Mesendoderm (in vitro differentiated cells): Measurements from ENCODE around the gene GLI3.

Source experiments
- DNase-seq: peaks from one replicate; pipeline ENCODE4 v3.0.0; 2013
- H2AK5ac ChIP-seq: 2 replicates; pipeline ENCODE4 v1.6.1; 2013; ENCODE audit warnings: low read length, inconsistent platforms
- H2BK120ac ChIP-seq: 2 replicates; pipeline ENCODE4 v1.6.1; 2013; ENCODE audit warnings: low read depth, mild to moderate bottlenecking, low read length, moderate library complexity, mixed read lengths
- H2BK15ac ChIP-seq: replicated peaks from 2 replicates; pipeline ENCODE4 v1.6.1; 2013; ENCODE audit warnings: low read depth, mild to moderate bottlenecking, moderate library complexity
- H2BK5ac ChIP-seq: 2 replicates; pipeline ENCODE4 v1.6.1; 2013; ENCODE audit warnings: low read length, inconsistent platforms
- H3K18ac ChIP-seq: 2 replicates; pipeline ENCODE4 v1.6.1; 2013; ENCODE audit warnings: mild to moderate bottlenecking, low read length, mixed read lengths
- H3K23ac ChIP-seq: one replicate; pipeline ENCODE4 v1.6.1; 2013; ENCODE audit warnings: low read length
- H3K27ac ChIP-seq: 2 replicates; pipeline ENCODE4 v1.5.1; 2013; ENCODE audit warnings: low read depth, mild to moderate bottlenecking, inconsistent platforms, low read length, moderate library complexity
- H3K27me3 ChIP-seq: 2 replicates; pipeline ENCODE4 v1.6.1; 2013; ENCODE audit warnings: low read length, control low read depth, mild to moderate bottlenecking, inconsistent platforms; ENCODE audit not compliant: insufficient read depth, poor library complexity
- H3K36me3 ChIP-seq: 2 replicates; pipeline ENCODE4 v1.6.1; 2013; ENCODE audit warnings: low read length, inconsistent platforms; ENCODE audit not compliant: control insufficient read depth, insufficient read depth
- H3K4ac ChIP-seq: one replicate; pipeline ENCODE4 v1.6.1; 2013; ENCODE audit warnings: low read depth, mild to moderate bottlenecking, low read length, moderate library complexity
- H3K4me1 ChIP-seq: 2 replicates; pipeline ENCODE4 v1.6.1; 2013; ENCODE audit warnings: low read depth, low read length, inconsistent platforms; ENCODE audit not compliant: control insufficient read depth
- H3K4me2 ChIP-seq: 2 replicates; pipeline ENCODE4 v1.6.1; 2013; ENCODE audit warnings: low read length
- H3K4me3 ChIP-seq: 2 replicates; pipeline ENCODE4 v1.5.1; 2013; ENCODE audit warnings: mild to moderate bottlenecking, low read length
- H3K56ac ChIP-seq: one replicate; pipeline ENCODE4 v1.6.1; 2013; ENCODE audit warnings: low read length
- H3K79me1 ChIP-seq: 2 replicates; pipeline ENCODE4 v1.6.1; 2013; ENCODE audit warnings: low read length, inconsistent platforms
- H3K79me2 ChIP-seq: 2 replicates; pipeline ENCODE4 v1.6.1; 2013; ENCODE audit warnings: mild to moderate bottlenecking, low read length; ENCODE audit not compliant: control insufficient read depth, insufficient read depth
- H3K9ac ChIP-seq: 2 replicates; pipeline ENCODE4 v1.6.1; 2013; ENCODE audit warnings: low read length, inconsistent platforms
- H4K5ac ChIP-seq: one replicate; pipeline ENCODE4 v1.6.1; 2013; ENCODE audit warnings: low read length
- H4K8ac ChIP-seq: one replicate; pipeline ENCODE4 v1.6.1; 2013; ENCODE audit warnings: low read depth, mild to moderate bottlenecking, control low read depth, low read length, moderate library complexity
- WGBS: extraction: QIAGEN DNeasy Blood & Tissue Kit; methylation state at CpG from one replicate; pipeline ENCODE4 v1.1.7; 2013; ENCODE audit warnings: low lambda C conversion rate, missing lambda C conversion rate; ENCODE audit not compliant: insufficient coverage; ENCODE audit errors: extremely low coverage; 5-methylcytosine and 5-hydroxymethylcytosine counted together

Gene GLI3

GRCh38 chr7:42241424-42241823 is 4.4 kb upstream of the GLI3 start:
- WGBS = no CpG with 5 or more reads among the region's 6 CpGs
- H3K36me3 ChIP-seq = no peaks in the 10 kb centered on the region
- no peak overlapping the region for H4K5ac ChIP-seq

DNA sequence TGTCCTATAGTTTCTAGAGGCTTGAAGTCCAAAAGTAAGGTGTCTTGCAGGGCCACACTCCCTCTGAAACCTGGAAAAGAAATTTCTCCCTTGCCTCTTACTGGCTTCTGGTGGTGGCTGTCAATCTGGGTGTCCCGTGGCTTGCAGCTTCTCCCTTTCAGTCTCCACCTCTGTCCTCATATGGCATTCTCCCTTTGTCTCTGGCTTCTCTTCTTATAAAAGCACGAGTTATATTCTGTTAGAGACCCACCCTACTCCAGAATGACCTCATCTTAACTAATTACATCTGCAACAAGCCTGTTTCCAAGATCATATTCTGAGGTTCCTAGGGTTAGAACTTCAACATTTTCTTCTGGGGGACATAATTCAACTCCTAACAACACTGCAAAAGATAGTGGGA is 3.4 kb upstream of the GLI3 start:
- Histone ChIP-seq H2BK5ac (no peak overlapping the region), H3K9ac (no peak overlapping the region), H2BK120ac (no peak overlapping the region), H3K79me2 (no peaks in the 10 kb centered on the region), H3K4me3 (no peak overlapping the region), H2AK5ac (no peak overlapping the region), H3K56ac (no peak overlapping the region), H3K4me2 (no peak overlapping the region), H3K23ac (no peak overlapping the region), H3K27ac (no peak overlapping the region), H3K36me3 (no peaks in the 10 kb centered on the region), H4K8ac (no peak overlapping the region), H4K5ac (no peak overlapping the region), H3K4me1 (no peaks in the 10 kb centered on the region), H3K18ac (no peak overlapping the region), H3K27me3 (peaks cover 4% of the 10 kb centered on the region), H2BK15ac (no peak overlapping the region), H3K79me1 (no peaks in the 10 kb centered on the region), H3K4ac (no peak overlapping the region)
- no peak for DNase-seq
- no CpG with 5 or more reads among the region's 2 CpGs for WGBS

More at GRCh38 chr7:42241424-42241823, 4.4 kb upstream of the GLI3 start:
- H3K27ac ChIP-seq = no peak overlapping the region
- H2BK120ac ChIP-seq = no peak overlapping the region
- H3K4me3 ChIP-seq = no peak overlapping the region
- H3K18ac ChIP-seq = no peak overlapping the region
- H3K79me2 ChIP-seq = no peaks in the 10 kb centered on the region
- H3K27me3 ChIP-seq = peaks cover 4% of the 10 kb centered on the region
- no peak overlapping the region for H2BK15ac ChIP-seq
- no peak overlapping the region for H3K4me2 ChIP-seq
- no peak overlapping the region for H4K8ac ChIP-seq
- no peak overlapping the region for H2BK5ac ChIP-seq
- no peak overlapping the region for H3K9ac ChIP-seq
- no peak for DNase-seq
- no peak overlapping the region for H2AK5ac ChIP-seq
- H3K56ac ChIP-seq = no peak overlapping the region
- no peak overlapping the region for H3K23ac ChIP-seq
- H3K4me1 ChIP-seq = no peaks in the 10 kb centered on the region
- H3K79me1 ChIP-seq = no peaks in the 10 kb centered on the region
- H3K4ac ChIP-seq = no peak overlapping the region

- Histone ChIP-seq H3K27ac (no peak overlapping the region), H3K4me3 (no peak overlapping the region), H3K4me1 (no peaks in the 10 kb centered on the region), H3K9ac (peak overlapping the region; percentile 68), H3K56ac (peak overlapping the region; percentile 27), H3K79me1 (no peaks in the 10 kb centered on the region), H3K36me3 (no peaks in the 10 kb centered on the region), H2BK120ac (no peak overlapping the region), H3K79me2 (no peaks in the 10 kb centered on the region), H2AK5ac (no peak overlapping the region), H3K4ac (no peak overlapping the region), H3K18ac (no peak overlapping the region), H2BK5ac (no peak overlapping the region), H3K27me3 (peaks cover 4% of the 10 kb centered on the region), H4K8ac (no peak overlapping the region), H4K5ac (no peak overlapping the region), H2BK15ac (no peak overlapping the region), H3K4me2 (peak overlapping the region; percentile 84), H3K23ac (no peak overlapping the region)
- WGBS = no CpG with 5 or more reads among the region's 15 CpGs
- peak; percentile 73 for DNase-seq
Observed at GRCh38 chr7:42238709-42239366, 1.8 kb upstream of the GLI3 start.

DNA sequence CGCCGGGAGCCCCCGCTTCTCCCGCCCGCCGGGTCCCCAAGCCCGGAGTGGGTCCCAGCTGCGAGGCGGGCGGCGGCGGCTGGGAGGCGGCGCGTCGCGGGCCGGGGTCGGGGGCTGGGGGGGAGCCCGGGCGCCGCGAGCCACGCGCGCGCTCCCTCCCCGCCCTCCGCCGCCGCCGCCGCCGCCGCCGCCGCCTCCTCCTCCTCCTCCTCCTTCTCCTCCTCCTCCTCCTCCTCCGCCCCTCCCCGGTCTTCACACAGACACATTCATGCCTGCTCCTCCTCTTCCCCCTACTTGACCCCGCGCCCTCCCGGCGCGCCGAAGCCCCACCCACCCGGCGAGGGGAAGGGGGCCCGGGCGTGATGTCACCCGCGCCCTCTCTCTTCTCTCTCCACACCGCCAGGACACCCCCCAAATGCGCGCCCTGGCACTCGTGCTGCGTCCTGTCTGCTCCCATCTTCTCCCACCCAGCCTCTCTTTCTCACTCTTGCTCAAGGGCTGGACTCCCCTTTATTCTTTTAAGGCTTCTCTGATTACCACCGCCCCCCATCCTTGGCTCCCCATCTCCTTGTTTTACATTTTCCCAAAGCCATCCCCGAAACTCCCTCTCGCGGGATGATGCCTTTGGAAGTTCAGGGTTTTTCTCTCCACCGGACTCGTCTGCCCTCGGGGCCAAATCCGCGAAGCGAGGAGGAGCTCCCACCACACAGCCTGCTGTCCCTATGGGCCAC is 967 bp upstream of the GLI3 start:
- WGBS = no CpG with 5 or more reads among the region's 66 CpGs
- Histone ChIP-seq H3K79me2 (no peaks in the 10 kb centered on the region), H3K27me3 (peaks cover 4% of the 10 kb centered on the region), H3K4me3 (peak overlapping the region; percentile 76), H2BK5ac (no peak overlapping the region), H2BK120ac (no peak overlapping the region), H3K4me2 (peak overlapping the region; percentile 84), H3K79me1 (no peaks in the 10 kb centered on the region), H2AK5ac (no peak overlapping the region), H3K23ac (no peak overlapping the region), H4K8ac (no peak overlapping the region), H3K9ac (peak overlapping the region; percentile 68), H3K36me3 (no peaks in the 10 kb centered on the region), H2BK15ac (no peak overlapping the region), H3K4me1 (no peaks in the 10 kb centered on the region), H4K5ac (no peak overlapping the region), H3K18ac (peak overlapping the region; percentile 98), H3K56ac (peak overlapping the region; percentile 84), H3K4ac (no peak overlapping the region), H3K27ac (peak overlapping the region; percentile 94)
- DNase-seq = peak; percentile 71

- peak overlapping the region; percentile 37 for H3K9ac ChIP-seq
- H3K4me3 ChIP-seq = peak overlapping the region; percentile 76
- H3K18ac ChIP-seq = peak overlapping the region; percentile 51
- peak overlapping the region; percentile 94 for H3K27ac ChIP-seq
- peak; percentile 77 for DNase-seq
- H3K4ac ChIP-seq = no peak overlapping the region
- H2AK5ac ChIP-seq = no peak overlapping the region
- H3K79me2 ChIP-seq = no peaks in the 10 kb centered on the region
- H2BK120ac ChIP-seq = no peak overlapping the region
- H3K36me3 ChIP-seq = no peaks in the 10 kb centered on the region
- no peaks in the 10 kb centered on the region for H3K4me1 ChIP-seq
- H4K5ac ChIP-seq = no peak overlapping the region
- peaks cover 4% of the 10 kb centered on the region for H3K27me3 ChIP-seq
- H3K4me2 ChIP-seq = peak overlapping the region; percentile 49
- no peak overlapping the region for H2BK5ac ChIP-seq
- H2BK15ac ChIP-seq = no peak overlapping the region
- no peak overlapping the region for H4K8ac ChIP-seq
- peak overlapping the region; percentile 88 for H3K56ac ChIP-seq
- peak overlapping the region; percentile 7 for H3K23ac ChIP-seq
- WGBS = no CpG with 5 or more reads among the region's 76 CpGs
- no peaks in the 10 kb centered on the region for H3K79me1 ChIP-seq
Observed at GRCh38 chr7:42236266-42236975, 588 bp downstream of the GLI3 start.
